ENCODE results near the gene TESMIN. TPM values are rescaled to one million over a fixed set of nuclear protein-coding genes. Genes with fewer than 3 reads are reported as not detected.

The TESMIN gene
- total RNA-seq, 1 experiment from 2014 or later, result 45.2 TPM

DNA sequence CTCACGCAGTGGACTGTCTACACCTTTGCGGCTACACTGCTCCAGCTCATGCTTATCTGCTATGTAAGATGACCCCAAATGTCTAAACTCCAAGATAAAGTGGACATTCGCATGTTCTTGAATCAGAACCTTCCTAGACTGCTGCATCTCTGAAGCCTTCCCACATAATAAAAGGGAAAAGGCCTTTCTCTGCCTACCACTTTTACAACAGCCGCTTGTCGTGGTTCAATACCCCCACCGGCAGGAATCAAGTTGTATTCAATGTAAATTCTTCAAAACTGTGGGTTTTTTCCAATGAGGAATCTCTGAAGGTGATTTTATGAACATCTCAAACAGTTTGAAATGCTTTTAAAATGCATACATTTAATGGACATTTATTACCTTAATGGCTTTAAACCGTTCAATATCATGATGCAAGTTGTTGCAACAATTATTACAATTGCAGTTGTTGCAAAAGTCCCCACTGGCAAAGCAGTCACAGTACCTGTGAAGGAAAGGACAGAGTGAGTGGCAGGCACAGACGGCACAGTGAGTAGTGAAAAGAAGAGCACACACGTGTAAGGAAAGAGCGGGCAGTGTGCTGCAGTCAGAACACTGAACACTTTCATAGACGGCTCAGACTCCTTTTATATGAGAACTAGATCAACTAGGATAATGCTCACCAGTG is 35.7 kb downstream of the TESMIN start:
- H4K5ac ChIP-seq (ENCODE audit: insufficient read length, low read depth, low read length), result no peak overlapping the region
- no peak overlapping the region for H3K9ac ChIP-seq (ENCODE audit: extremely low read depth, insufficient read length, low read length)
- H3K27me3 ChIP-seq (ENCODE audit: insufficient read depth, low read length), result no peaks in the 10 kb centered on the region
- no peak for TF ChIP-seq CTCF (conservative IDR thresholded peaks at IDR 0.05)
- no peak overlapping the region for H2BK120ac ChIP-seq (ENCODE audit: low read depth, low read length, poor library complexity, severe bottlenecking)
- Mint-ChIP-seq H3K36me3 (ENCODE audit: insufficient read depth in 1 of 3, low read depth in 3 of 3) (peaks cover 0 to 5% (median 3%) of the 10 kb centered on the region in 3 experiments; a peak in 3 of 7 replicates), H3K27me3 (ENCODE audit: low read depth) (no peaks in the 10 kb centered on the region; the same call in 1 of the 2 replicates), H3K27ac (no peak overlapping the region), H3K9me3 (peaks cover 7 to 9% of the 10 kb centered on the region in 2 experiments), H3K4me1 (peaks cover 20% of the 10 kb centered on the region in 2 experiments), H3K4me3 (no peak overlapping the region)
- H4K8ac ChIP-seq (replicated peaks; ENCODE audit: insufficient read length, low read depth, low read length), result no peak overlapping the region
- no peak overlapping the region for H2BK5ac ChIP-seq (ENCODE audit: insufficient read length, low read length)
- no peak overlapping the region for H2BK20ac ChIP-seq (ENCODE audit: low read depth, low read length, poor library complexity, severe bottlenecking)
- H3K23ac ChIP-seq (ENCODE audit: insufficient read length, low read depth, low read length), result no peak overlapping the region
- no peak overlapping the region for H4K91ac ChIP-seq (ENCODE audit: insufficient read length, low read depth, low read length)
- H3K79me1 ChIP-seq (ENCODE audit: insufficient read depth, low read depth, low read length, poor library complexity, severe bottlenecking), result no peaks in the 10 kb centered on the region
- no peaks in the 10 kb centered on the region for H4K20me1 ChIP-seq (ENCODE audit: control insufficient read depth, insufficient read depth, insufficient read length)
- no peak overlapping the region for H3K56ac ChIP-seq (ENCODE audit: insufficient read length, low read depth, low read length)
- no peak for DNase-seq
- no peak overlapping the region for H3K4me2 ChIP-seq (ENCODE audit: insufficient read depth, insufficient read length, low read length)
- no peak overlapping the region for H2BK15ac ChIP-seq (ENCODE audit: low read depth, low read length)
- no peaks in the 10 kb centered on the region for H3K79me2 ChIP-seq (ENCODE audit: insufficient read depth, low read length)
- no peak overlapping the region for H3K18ac ChIP-seq (ENCODE audit: insufficient read length, low read depth, low read length)
- no peaks in the 10 kb centered on the region for H3K9me3 ChIP-seq (ENCODE audit: control insufficient read depth, low read depth, low read length)
- H3K27ac ChIP-seq (ENCODE audit: insufficient read length, low read depth, low read length), result no peak overlapping the region
- no peak overlapping the region for H3K4ac ChIP-seq (ENCODE audit: low read depth, low read length)
- H3K4me1 ChIP-seq (ENCODE audit: insufficient read depth, low read length), result no peaks in the 10 kb centered on the region
- no peaks in the 10 kb centered on the region for H3K23me2 ChIP-seq (ENCODE audit: insufficient read length, low read depth, low read length, poor library complexity, severe bottlenecking)
- no peak overlapping the region for H2AFZ ChIP-seq (ENCODE audit: low read length)
- H2AK5ac ChIP-seq (ENCODE audit: insufficient read length, low read length), result no peak overlapping the region
- no peak overlapping the region for H3K14ac ChIP-seq (ENCODE audit: insufficient read depth, low read length)
- no peak overlapping the region for H2BK12ac ChIP-seq (ENCODE audit: insufficient read length, low read depth, low read length)
- no peak overlapping the region for H3T11ph ChIP-seq (ENCODE audit: low read length)
- whole genome bisulfite sequencing (ENCODE audit: extremely low coverage, insufficient read length, low lambda C conversion rate), result no CpG with 5 or more reads among the region's 11 CpGs
